GM10847 (cell line): ENCODE data around the gene CNOT10.

ENCODE experiments used
- POLR2A ChIP-seq: IDR thresholded peaks from 2 replicates; pipeline ENCODE4 v1.6.1; 2011; ENCODE audit not compliant: insufficient read length; ENCODE audit errors: extremely low read depth

The CNOT10 gene

DNA sequence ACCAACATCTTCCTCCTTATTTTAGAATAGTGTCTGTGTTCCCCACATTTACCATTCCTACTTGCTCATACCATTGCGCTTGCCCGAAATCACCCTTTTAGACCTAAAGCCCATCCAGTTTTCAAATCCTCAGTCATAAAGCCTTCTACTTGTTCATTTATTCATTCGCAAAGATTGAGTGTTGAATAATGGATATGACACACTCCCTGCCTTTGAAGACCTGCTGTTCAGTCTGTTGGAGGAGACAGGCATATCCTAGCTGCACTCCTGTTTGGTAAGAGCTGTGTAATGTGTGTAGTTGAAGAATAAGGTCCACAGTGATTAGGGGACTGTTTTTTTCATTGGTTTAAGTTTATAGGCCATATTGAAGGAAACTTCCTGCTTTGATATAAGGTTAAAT is 1.7 kb downstream of the CNOT10 start:
- no peak for TF ChIP-seq POLR2A

DNA sequence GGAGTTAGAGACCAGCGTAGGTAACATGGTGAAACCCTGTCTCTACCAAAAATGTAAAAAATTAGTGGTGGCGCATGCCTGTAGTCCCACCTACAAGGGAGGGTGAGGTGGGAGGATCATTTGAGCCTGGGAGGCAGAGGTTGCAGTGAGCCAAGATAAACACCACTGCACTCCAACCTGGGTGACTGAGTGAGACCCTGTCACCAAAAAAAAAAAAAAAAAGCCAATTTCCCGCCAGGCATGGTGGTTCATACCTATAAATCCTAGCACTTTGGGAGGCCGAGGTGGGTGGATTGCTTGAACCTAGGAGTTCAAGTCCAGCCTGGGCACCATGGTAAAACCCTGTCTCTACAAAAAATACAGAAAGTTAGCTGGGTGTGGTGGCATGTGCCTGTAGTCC is 6.9 kb downstream of the CNOT10 start:
- no peak for TF ChIP-seq POLR2A

DNA sequence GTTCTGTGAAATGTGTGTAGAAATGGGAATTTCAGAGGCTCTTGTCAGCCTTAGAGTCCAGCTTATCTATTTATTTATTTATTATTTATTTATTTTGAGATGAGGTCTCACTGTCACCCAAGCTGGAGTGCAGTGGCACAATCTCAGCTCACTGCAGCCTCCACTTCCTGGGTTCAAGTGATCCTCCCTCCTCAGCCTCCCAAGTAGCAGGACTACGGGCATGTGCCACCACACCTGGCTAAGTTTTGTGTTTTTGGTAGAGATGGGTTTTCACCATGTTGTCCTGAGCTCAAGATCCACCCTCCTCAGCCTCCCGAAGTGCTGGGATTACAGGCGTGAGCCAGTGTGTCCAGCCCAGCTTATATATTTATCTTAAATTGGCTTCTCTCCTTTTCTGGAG is 11.5 kb downstream of the CNOT10 start:
- no peak for TF ChIP-seq POLR2A

DNA sequence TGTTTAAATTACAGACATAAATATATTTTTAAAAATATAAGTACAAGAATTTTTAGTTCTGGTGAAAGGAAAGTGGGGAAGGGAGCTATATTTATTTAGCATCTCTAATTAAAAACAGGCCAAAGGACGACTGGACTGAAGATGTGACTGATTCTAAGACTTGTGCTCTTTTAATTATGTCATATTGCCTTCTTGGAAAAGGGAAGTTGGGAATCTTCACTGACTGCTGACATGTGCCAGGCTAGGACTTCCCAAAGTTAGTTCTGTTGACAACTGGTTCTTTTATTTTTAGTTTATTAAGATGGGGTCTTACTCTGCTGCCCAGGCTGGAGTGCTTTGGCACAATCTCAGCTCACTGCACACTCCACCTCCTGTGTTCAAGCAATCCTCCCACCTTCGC is 13.5 kb downstream of the CNOT10 start:
- TF ChIP-seq POLR2A, result no peak

DNA sequence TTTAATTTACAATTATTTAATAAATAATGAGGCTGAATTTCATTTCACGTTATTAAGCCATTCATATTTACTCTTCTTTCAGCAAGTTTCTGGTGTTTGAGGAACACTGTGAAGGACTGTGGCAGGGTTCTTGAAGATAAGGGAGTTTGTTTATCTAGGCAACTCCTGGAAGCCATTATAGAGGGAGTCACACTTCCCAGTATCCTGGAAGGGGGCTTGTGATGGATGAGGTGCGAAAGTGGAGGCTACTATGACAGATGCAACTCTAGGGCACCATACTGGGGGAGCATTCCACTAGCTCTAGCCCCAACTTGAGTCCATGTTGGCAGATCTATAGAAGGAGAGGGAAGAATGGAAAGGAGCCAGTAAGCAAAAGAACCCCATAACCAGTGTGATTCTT is 14.4 kb downstream of the CNOT10 start:
- TF ChIP-seq POLR2A, result no peak

DNA sequence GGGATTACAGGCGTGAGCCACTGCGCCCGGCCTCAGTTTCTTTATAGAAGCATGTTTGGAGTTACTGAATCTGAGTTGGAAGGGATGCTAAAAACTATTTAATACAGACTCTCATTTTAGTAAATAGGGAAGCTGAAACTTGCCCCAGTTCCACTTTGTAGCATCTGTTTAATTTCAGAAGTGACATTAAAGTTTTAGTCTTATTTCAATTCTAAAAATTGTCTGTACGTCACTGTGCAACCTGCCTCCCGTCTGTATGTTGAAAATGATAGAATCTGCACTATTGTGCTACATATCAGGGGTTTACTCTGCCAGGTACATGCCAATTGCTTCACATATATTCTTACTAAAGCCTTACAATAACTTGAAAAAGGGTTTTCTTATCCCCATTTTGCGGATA is 15.3 kb downstream of the CNOT10 start:
- TF ChIP-seq POLR2A, result no peak

DNA sequence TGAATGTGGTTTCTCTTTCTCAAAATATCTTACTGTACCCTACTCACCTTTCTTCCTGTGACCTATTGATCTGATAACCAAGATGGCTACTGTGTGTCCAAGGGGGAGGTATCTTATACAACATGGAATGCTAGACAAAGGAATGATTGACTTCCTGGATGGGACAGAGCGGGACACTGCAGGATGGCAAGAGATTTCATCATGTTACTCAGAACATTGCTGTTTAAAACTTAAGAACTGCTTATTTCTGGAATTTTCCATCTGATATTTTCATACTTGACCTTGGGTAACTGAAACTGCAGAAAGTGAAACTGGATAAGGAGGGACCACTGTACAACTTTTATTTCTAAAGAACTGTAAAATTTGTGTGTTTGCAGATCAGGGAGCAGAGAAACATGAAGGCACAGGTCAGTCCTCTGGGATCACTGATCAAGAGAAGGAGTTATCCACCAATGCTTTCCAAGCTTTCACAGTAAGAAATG is 18.5 kb downstream of the CNOT10 start:
- no peak for TF ChIP-seq POLR2A

DNA sequence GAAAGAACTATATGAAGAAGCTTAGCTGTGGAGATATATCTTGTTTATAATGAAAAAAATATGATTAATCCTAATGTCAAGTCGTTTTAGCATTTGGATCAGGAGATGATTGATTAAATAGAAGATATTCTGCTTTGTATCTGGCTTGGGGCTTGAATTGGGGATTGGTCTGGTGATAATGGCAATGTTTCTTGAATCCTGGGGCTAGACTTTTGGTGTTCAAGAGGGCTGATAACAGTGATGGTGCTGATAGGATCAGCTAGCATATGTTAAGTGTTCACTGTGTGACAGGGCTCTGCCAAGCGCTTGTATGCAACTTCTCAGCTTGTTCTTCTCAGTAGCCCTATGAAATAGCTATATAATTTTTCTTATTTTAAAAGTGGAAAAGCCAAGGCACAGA is 20.2 kb downstream of the CNOT10 start:
- no peak for TF ChIP-seq POLR2A

DNA sequence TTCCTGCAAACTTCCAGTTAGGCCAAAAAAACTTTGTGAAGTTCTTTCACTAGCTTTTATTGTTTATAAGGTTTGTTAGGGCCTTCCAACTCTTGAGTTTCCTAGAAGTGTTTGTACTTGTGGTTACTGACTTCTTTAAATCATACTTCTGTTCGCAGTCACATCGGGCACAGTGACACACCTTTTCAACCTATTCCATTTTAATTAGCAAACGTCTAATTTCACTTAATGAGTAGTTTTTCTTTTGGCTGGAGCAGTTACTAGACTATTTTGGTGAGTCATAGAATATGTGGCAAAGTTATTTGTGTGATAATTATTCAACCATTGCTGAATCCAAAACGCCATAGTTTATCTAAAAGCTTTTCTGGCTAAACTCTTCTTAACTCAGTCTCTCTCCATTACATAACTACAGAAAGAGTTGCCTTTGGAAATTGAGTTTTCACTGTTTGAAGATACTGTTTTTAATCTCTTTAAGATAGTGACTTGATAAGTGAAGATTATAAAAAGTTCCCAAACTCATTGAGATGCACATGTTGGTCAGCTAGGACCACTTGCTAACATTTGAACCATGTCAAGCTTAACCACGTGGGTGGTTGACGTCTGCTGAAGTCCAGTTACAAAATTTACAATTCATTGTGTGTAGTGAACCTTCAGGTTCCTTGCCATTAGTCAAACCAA is 21.5 kb downstream of the CNOT10 start:
- TF ChIP-seq POLR2A, result no peak

DNA sequence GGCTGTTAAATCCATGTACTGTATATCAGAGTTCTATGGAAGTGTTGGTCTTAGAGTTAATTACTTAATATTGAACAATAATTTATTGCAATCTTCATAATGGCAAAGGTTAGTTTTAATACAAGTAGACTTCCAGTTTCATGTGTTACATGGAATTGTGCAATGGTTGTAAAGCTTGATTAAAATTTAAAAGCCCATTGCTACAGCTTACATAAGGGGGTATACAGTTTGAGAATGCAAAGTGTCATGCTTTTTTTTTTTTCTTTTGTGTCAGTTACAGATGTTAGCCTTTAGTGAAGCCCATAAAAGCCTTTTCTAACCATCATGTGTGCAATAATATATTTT is 22.0 kb downstream of the CNOT10 start:
- TF ChIP-seq POLR2A, result no peak

DNA sequence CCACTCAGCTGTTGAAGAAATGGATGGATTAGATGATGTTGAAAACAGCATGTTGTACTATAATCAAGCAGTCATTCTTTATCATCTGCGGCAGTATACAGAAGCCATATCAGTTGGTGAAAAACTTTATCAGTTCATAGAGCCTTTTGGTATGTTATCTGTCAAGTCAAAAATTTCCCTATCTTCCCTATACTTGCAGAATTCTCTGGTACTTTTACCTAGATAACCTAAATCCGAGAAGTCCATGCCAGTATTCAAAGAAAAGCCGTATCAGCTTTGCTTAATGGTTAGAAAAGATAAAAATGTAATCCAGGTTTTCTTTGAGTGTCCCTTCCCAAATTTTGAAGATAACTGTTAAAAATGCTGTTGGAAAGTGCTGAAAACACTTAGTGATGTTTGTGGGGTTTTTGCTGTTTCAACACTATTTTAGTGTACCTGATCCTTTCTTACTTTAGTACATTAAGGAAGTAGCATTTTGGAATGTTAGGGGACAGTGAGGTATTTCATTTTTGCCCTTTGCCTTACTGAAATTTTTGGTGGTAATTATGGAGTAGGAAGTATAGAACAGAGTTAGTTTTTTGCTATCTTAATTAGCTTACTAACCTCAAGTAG is 23.8 kb downstream of the CNOT10 start:
- TF ChIP-seq POLR2A, result no peak

DNA sequence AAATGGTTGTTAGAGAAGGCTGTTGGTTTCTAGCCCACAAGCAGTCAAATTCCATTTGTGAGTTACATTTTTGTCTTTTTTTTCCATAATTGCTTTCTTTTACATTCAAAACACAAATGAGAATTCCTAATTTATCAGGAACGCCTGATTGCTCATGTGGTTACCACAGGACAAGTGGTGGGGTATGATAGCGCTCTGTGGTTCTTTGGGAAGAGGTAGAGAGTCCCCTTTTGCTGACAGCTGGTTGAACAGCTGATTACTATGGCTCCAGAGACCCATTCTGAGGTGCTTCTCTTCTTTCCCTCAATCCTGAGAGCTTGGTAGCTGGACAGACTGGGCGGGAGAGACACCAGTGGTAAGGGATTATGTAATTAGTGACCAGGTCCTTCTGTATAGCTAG is 24.4 kb downstream of the CNOT10 start:
- TF ChIP-seq POLR2A, result no peak

DNA sequence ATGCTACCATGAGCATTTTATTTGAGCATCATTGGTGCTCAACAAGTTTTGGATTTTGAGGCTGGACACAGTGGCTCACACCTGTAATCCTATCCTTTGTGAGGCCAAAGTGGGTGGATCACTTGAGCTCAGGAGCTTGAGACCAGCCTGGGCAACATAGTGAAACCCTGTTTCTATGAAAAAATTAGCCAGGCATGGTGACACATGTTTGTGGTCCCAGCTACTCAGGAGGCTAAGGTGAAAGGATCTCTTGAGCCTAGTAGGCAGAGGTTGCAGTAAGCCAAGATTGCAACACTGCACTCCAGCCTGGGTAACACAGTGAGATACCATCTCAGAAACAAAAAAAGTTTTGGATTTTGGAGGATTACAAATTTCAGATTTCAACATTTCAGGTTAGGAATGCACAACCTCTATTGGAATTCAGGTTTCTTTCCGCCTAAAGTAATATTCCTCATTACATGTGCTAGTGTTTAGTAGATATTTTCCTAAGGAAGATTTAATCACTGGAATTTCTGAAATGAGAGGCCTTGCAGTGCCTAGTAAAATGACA is 27.6 kb downstream of the CNOT10 start:
- no peak for TF ChIP-seq POLR2A

DNA sequence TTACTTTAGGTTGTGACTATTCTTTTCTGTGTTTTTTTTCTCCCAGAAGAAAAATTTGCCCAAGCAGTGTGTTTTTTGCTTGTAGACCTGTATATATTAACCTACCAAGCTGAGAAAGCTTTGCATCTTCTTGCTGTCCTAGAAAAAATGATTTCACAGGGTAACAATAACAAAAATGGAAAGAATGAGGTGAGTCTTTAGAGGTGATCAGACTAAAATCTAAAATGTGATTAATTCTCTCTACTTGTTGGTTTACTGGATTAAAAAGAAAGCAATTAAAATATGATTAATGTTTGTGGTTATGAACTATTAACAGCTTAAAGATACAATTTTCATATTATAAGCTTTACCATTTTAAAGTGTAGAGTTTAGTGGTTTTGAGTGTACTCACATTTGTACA is 28.2 kb downstream of the CNOT10 start:
- TF ChIP-seq POLR2A, result no peak

DNA sequence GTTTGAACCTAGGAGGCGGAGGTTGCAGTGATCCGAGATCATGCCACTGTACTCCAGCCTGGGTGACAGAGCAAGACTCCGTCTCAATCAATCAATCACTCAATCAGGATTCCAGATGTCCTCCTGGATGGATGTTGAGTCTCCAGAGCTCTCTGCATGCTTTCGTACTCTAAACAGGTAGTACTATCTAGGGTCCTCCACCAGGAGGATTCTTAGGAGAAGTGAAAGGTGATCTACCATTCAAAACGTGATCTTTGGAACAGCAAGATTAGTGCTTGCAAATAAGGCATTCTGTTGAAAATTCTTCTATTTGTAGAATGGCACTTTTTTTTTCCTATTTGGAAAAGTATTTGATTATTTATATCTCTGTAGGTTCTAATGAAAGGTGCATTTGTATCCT is 34.3 kb downstream of the CNOT10 start:
- no peak for TF ChIP-seq POLR2A

DNA sequence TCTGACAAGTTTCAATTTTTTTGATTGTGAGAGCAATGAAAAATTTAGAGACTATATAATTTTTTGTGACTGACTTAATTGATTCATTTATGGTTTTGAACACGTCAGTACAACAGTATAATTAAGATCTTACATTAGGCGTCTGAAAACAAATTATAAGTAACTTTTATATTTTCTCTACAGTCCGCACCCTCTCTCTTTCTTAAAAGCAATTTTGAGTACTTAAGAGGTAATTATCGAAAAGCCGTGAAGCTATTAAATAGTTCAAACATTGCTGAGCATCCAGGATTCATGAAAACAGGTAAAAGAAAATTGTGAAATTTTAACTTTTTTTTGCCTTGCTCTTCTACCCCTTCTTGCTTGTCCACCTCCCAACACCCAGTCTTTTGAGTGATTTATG is 34.9 kb downstream of the CNOT10 start:
- no peak for TF ChIP-seq POLR2A

DNA sequence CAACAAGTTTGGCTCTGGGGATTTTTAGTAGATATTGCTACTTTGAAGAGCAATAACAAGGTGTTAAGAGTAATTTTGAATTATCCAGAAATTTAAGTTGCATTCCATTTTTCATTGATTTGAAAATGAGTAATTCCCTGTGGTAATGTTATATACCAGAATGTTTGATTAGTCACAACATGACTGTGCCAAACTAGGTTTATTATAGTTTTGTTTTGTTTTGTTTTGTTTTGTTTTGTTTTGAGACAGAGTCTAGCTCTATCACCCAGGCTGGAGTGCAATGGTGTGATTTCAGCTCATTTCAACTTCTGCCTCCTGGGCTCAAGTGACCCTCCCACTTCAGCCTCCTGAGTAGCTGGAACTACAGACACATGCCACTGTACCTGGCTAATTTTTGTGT is 40.7 kb downstream of the CNOT10 start:
- TF ChIP-seq POLR2A, result no peak

DNA sequence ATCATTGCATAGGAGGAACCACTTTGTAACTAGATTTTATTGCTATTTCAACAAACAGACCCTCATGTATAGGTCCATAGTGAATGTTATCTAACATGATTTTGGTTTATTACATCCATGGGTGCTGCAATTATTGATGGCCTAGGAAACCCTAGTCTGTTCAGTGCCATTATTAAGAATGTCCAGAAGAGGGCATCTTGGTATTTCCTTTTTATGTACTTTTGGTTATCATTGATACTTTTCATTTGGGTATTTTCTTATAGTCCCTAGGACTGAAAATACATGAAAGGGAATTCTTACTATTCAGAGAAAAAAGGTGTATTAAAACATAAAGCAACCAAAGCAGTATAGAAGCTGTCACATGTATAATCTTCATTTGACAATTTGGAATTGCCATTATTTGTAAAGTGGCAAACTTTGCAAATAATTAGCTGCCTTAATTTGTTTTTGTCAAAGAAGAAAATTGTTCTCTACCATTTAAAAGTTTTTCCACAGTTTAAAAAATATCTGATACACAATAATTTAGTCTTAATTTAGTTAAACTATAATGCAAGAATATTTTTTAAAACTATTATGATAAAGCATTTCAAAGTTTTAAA is 48.7 kb downstream of the CNOT10 start:
- TF ChIP-seq POLR2A, result no peak
